SH-SY5Y (cell line): ENCODE data around the gene EWSR1.

Experiments
- GATA2 ChIP-seq: IDR thresholded peaks from 2 replicates; pipeline ENCODE4 v1.6.1; 2011; ENCODE audit warnings: mild to moderate bottlenecking, low read depth, low read length
- GATA3 ChIP-seq: IDR thresholded peaks from 2 replicates; pipeline ENCODE4 v1.6.1; 2011; ENCODE audit warnings: low read depth, mild to moderate bottlenecking, low read length, moderate library complexity

- TF ChIP-seq GATA3 (no peak), GATA2 (no peak)
Observed at GRCh38 chr22:29320546-29320945, 52.5 kb downstream of the EWSR1 start.
